Activated naive CD8-positive, alpha-beta T cell treated with anti-CD3 and anti-CD28 coated beads, Interleukin-2, amount 10 ng/mL, durations not matched to agents 7 days and 5 days (primary cell): ENCODE measurements around the gene KCNB1. TPM values are rescaled to one million over a fixed set of nuclear protein-coding genes. Genes with fewer than 3 reads are reported as not detected.

Experiments used
- ATAC-seq: fragments of 150-1000 bp; cut with Tn5 transposase; one replicate; pipeline ENCODE4 v1.10.0; 2021; ENCODE audit warnings: low read depth, moderate library complexity
- POLR2A ChIA-PET: fragments of 350-600 bp; sonication (Branson Sonifier 250); formaldehyde crosslinking; loops from one replicate; lab custom pipeline; 2021; ENCODE audit warnings: antibody characterized with exemption; lab: Charles Lee
- DNase-seq: peaks from one replicate; pipeline ENCODE4 v3.0.0; 2021
- H3K27ac Mint-ChIP-seq: one replicate; pipeline ENCODE4 v1.8.0; 2022; ENCODE audit warnings: mild to moderate bottlenecking, mixed read lengths
- H3K27me3 Mint-ChIP-seq: one replicate; pipeline ENCODE4 v1.8.0; 2022; ENCODE audit warnings: mild to moderate bottlenecking, moderate library complexity, mixed read lengths
- H3K36me3 Mint-ChIP-seq: one replicate; pipeline ENCODE4 v1.8.0; 2021; ENCODE audit warnings: mild to moderate bottlenecking, mixed read lengths
- H3K4me1 Mint-ChIP-seq: one replicate; pipeline ENCODE4 v1.8.0; 2021; ENCODE audit warnings: mixed read lengths
- H3K4me3 Mint-ChIP-seq: one replicate; pipeline ENCODE4 v1.8.0; 2022; ENCODE audit warnings: mild to moderate bottlenecking, moderate library complexity, mixed read lengths
- H3K9me3 Mint-ChIP-seq: one replicate; pipeline ENCODE4 v1.8.0; 2021; ENCODE audit warnings: mixed read lengths
- total RNA-seq, 2 experiments: library from RNA; stranded (reverse); gene quantifications; one replicate each; pipeline ENCODE4 v1.2.3, GENCODE V29; 2021

KCNB1 gene
- total RNA-seq, 2 experiments from 2014 or later = 0.09 TPM; not detected in 1

DNA sequence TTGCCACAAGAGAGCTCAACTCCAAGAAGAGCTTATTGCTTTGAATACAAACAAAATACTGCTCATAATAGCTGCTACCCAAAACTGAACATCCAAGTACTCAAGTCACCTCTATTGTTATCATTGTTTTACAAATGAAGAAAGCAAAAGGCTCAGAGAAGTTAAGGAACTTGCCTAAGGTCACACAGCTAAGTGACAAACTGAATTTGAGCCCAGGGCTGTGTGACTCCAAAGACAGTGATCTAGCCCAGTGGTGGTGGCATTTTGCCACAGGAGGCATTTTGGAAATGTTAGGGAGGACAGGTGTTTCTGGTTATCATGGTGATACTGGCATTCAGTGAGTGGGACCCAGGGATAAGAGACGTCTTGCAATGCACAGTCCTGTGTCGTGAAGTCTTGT is 79.5 kb downstream of the KCNB1 start:
- no peaks in the 10 kb centered on the region for H3K4me1 Mint-ChIP-seq
- no peaks in the 10 kb centered on the region for H3K36me3 Mint-ChIP-seq
- ATAC-seq (no peak), DNase-seq (no peak)
- H3K27ac Mint-ChIP-seq = no peak overlapping the region
- H3K4me3 Mint-ChIP-seq = no peak overlapping the region
- peaks cover 22% of the 10 kb centered on the region for H3K27me3 Mint-ChIP-seq
- POLR2A ChIA-PET = no interaction called here
- no peaks in the 10 kb centered on the region for H3K9me3 Mint-ChIP-seq

DNA sequence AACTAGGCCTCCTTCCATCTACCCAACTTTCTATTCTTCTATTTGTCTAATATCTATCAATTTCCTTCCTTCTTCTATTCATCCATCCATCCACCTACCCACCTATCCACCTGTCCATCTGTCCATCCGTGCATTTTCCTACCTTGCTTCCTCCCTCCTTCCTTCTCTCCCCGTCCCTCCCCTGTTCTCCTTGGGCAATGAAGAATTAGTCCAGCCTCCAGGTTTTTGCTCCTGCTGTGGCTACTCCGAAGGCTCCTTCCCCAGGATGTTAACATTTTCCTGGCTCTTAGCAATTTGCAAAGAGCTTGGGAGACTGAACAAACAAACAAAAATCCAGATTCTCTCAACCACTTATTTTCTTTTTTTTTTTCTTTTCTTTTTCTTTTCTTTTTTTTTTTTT is 81.6 kb downstream of the KCNB1 start:
- peaks cover 15% of the 10 kb centered on the region for H3K27me3 Mint-ChIP-seq
- POLR2A ChIA-PET = no interaction called here
- H3K4me1 Mint-ChIP-seq = no peaks in the 10 kb centered on the region
- no peak for ATAC-seq
- DNase-seq = no peak
- no peak overlapping the region for H3K4me3 Mint-ChIP-seq
- H3K9me3 Mint-ChIP-seq = no peaks in the 10 kb centered on the region
- H3K36me3 Mint-ChIP-seq = no peaks in the 10 kb centered on the region
- no peak overlapping the region for H3K27ac Mint-ChIP-seq

- DNase-seq = no peak
- Mint-ChIP-seq H3K4me1 (no peaks in the 10 kb centered on the region), H3K36me3 (no peaks in the 10 kb centered on the region), H3K9me3 (no peaks in the 10 kb centered on the region), H3K27me3 (peaks cover 15% of the 10 kb centered on the region), H3K27ac (no peak overlapping the region), H3K4me3 (no peak overlapping the region)
- no peak for ATAC-seq
- POLR2A ChIA-PET = no interaction called here
These were observed 82.1 kb downstream of the KCNB1 start for GRCh38 chr20:49400410-49400809.

GRCh38 chr20:49399329-49399728 is 83.1 kb downstream of the KCNB1 start:
- no peak overlapping the region for H3K4me3 Mint-ChIP-seq
- no peaks in the 10 kb centered on the region for H3K4me1 Mint-ChIP-seq
- H3K27me3 Mint-ChIP-seq = peaks cover 11% of the 10 kb centered on the region
- H3K36me3 Mint-ChIP-seq = no peaks in the 10 kb centered on the region
- H3K27ac Mint-ChIP-seq = no peak overlapping the region
- no peaks in the 10 kb centered on the region for H3K9me3 Mint-ChIP-seq
- ATAC-seq = no peak
- DNase-seq = no peak
- POLR2A ChIA-PET = no interaction called here

- DNase-seq (no peak), ATAC-seq (no peak)
- Mint-ChIP-seq H3K27ac (no peak overlapping the region), H3K4me3 (no peak overlapping the region), H3K36me3 (no peaks in the 10 kb centered on the region), H3K4me1 (no peaks in the 10 kb centered on the region), H3K27me3 (peaks cover 10% of the 10 kb centered on the region), H3K9me3 (no peaks in the 10 kb centered on the region)
- POLR2A ChIA-PET = no interaction called here
These were observed 83.9 kb downstream of the KCNB1 start for GRCh38 chr20:49398401-49399144.

- Mint-ChIP-seq H3K4me3 (no peak overlapping the region), H3K36me3 (no peaks in the 10 kb centered on the region), H3K4me1 (no peaks in the 10 kb centered on the region), H3K27me3 (peaks cover 10% of the 10 kb centered on the region), H3K9me3 (no peaks in the 10 kb centered on the region), H3K27ac (no peak overlapping the region)
- ATAC-seq = no peak
- no peak for DNase-seq
- POLR2A ChIA-PET = no interaction called here
These were observed 84.9 kb downstream of the KCNB1 start for GRCh38 chr20:49397525-49397924.

DNA sequence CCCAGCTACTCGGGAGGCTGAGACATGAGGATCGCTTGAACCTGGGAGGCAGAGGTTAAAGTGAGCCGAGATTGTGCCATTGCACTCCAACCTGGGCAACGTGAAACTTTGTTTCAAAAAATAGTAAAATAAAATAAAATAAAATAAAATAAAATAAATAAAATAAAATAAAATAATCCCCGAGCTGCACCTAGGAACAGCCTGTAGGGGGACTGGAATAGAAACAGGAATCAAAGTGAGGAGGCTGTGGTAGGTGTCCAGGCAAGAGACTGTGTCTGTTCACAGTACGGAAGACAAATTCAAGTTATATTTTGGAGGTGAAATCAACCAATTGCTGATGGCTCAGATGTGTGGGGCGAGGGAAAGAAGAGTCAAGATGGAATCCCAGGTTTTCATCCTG is 86.2 kb downstream of the KCNB1 start:
- no peaks in the 10 kb centered on the region for H3K36me3 Mint-ChIP-seq
- DNase-seq (no peak), ATAC-seq (no peak)
- H3K4me3 Mint-ChIP-seq = no peak overlapping the region
- peaks cover 15% of the 10 kb centered on the region for H3K27me3 Mint-ChIP-seq
- no peaks in the 10 kb centered on the region for H3K4me1 Mint-ChIP-seq
- H3K9me3 Mint-ChIP-seq = no peaks in the 10 kb centered on the region
- POLR2A ChIA-PET = no interaction called here
- H3K27ac Mint-ChIP-seq = no peak overlapping the region

DNA sequence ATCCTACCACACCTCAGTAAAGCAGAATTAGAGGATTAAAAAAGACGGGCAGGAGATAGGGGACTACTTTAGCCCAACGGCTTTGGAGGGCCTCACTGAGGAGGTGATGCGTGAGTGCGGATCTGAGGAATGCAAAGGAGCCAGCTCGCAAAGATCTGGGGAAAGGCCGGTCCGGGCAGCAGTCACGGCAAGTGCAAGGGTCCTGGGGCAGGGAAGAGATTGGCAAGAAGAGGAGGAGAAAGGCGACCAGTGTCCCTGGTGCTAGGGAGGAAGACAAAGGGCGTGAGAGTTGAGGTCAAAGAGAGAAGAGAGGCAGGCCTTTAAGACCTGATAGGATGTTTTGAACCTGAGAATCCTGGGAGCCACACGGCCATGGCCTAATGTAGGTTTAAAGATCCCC is 86.8 kb downstream of the KCNB1 start:
- no peak overlapping the region for H3K4me3 Mint-ChIP-seq
- no peak overlapping the region for H3K27ac Mint-ChIP-seq
- no peaks in the 10 kb centered on the region for H3K36me3 Mint-ChIP-seq
- DNase-seq = no peak
- peaks cover 13% of the 10 kb centered on the region for H3K27me3 Mint-ChIP-seq
- H3K4me1 Mint-ChIP-seq = no peaks in the 10 kb centered on the region
- POLR2A ChIA-PET = no interaction called here
- no peak for ATAC-seq
- no peaks in the 10 kb centered on the region for H3K9me3 Mint-ChIP-seq

- POLR2A ChIA-PET = no interaction called here
- DNase-seq = no peak
- no peaks in the 10 kb centered on the region for H3K4me1 Mint-ChIP-seq
- H3K36me3 Mint-ChIP-seq = no peaks in the 10 kb centered on the region
- no peak overlapping the region for H3K4me3 Mint-ChIP-seq
- H3K27ac Mint-ChIP-seq = no peak overlapping the region
- ATAC-seq = no peak
- peaks cover 15% of the 10 kb centered on the region for H3K27me3 Mint-ChIP-seq
- no peaks in the 10 kb centered on the region for H3K9me3 Mint-ChIP-seq
These were observed 87.3 kb downstream of the KCNB1 start for GRCh38 chr20:49395183-49395582.

DNA sequence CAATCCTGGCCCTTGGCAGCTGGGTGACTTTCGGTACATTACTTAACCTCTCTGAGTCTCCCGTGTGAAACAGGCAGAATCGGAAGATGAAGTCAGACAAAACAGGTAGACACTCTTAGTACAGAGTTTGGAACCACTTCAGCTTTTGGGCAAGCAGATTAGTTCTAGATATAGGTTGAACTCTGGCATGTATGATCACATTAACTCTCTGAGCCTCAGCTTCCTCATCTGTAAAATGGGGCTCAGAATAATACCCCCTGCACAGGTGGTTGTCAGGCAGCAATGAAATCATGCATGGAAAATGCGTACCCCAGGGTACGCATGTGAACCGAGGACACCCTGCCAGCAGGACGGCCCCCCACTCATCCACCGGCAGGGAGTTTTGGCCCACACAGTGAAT is 87.7 kb downstream of the KCNB1 start:
- no peak overlapping the region for H3K4me3 Mint-ChIP-seq
- no peaks in the 10 kb centered on the region for H3K4me1 Mint-ChIP-seq
- ATAC-seq = no peak
- H3K36me3 Mint-ChIP-seq = no peaks in the 10 kb centered on the region
- H3K27ac Mint-ChIP-seq = no peak overlapping the region
- DNase-seq = no peak
- H3K27me3 Mint-ChIP-seq = peaks cover 15% of the 10 kb centered on the region
- H3K9me3 Mint-ChIP-seq = no peaks in the 10 kb centered on the region
- POLR2A ChIA-PET = no interaction called here

DNA sequence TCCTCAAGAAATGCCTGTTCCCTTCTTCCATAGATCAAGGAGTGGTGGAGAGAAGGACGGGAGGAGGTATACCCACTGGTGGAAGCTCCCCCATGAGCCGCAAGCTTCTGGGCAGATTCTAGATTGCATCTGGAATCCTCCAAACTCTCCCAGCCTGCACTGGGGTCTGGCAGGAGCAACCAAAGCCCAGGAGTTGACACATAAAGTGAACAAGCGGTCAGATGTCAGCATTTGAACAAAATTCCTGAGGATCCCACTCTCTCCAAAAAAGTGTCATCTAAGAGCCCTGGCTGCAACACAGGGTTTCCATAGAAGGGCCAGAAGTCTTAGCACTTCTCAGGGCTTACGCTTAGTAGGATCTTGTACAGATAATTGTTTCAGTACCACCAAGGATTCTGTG is 88.2 kb downstream of the KCNB1 start:
- Mint-ChIP-seq H3K27me3 (peaks cover 15% of the 10 kb centered on the region), H3K9me3 (no peaks in the 10 kb centered on the region), H3K4me3 (no peak overlapping the region), H3K36me3 (no peaks in the 10 kb centered on the region), H3K27ac (no peak overlapping the region), H3K4me1 (no peaks in the 10 kb centered on the region)
- POLR2A ChIA-PET = no interaction called here
- no peak for DNase-seq
- no peak for ATAC-seq

DNA sequence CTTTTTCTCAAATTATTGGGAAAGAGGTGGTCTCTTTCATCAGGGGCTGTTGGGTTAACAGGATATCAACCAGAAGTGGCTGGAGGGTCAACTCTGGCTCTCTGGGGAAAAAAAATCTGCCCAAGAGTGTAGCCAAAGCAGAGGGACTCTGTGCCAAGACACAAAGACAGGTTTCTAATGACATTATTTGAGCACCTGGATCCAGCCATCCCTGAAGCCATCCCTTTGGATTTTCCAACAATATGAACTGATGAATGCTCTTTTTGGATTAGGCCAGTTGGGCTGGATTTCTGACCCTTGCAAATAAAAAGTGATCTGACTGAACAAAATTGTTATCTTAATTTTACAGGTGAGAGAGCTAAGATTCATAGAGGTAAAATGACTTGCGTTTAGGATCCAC is 88.7 kb downstream of the KCNB1 start:
- Mint-ChIP-seq H3K27me3 (peaks cover 16% of the 10 kb centered on the region), H3K27ac (no peak overlapping the region), H3K36me3 (no peaks in the 10 kb centered on the region), H3K4me1 (no peaks in the 10 kb centered on the region), H3K4me3 (no peak overlapping the region), H3K9me3 (no peaks in the 10 kb centered on the region)
- POLR2A ChIA-PET = no interaction called here
- DNase-seq = no peak
- no peak for ATAC-seq

GRCh38 chr20:49392745-49393144 is 89.7 kb downstream of the KCNB1 start:
- no peaks in the 10 kb centered on the region for H3K9me3 Mint-ChIP-seq
- H3K27me3 Mint-ChIP-seq = peaks cover 21% of the 10 kb centered on the region
- no peaks in the 10 kb centered on the region for H3K36me3 Mint-ChIP-seq
- H3K27ac Mint-ChIP-seq = no peak overlapping the region
- no peaks in the 10 kb centered on the region for H3K4me1 Mint-ChIP-seq
- no peak for DNase-seq
- ATAC-seq = no peak
- H3K4me3 Mint-ChIP-seq = no peak overlapping the region
- POLR2A ChIA-PET = no interaction called here

- no peak overlapping the region for H3K4me3 Mint-ChIP-seq
- H3K36me3 Mint-ChIP-seq = no peaks in the 10 kb centered on the region
- POLR2A ChIA-PET = no interaction called here
- DNase-seq (no peak), ATAC-seq (no peak)
- H3K27me3 Mint-ChIP-seq = peaks cover 28% of the 10 kb centered on the region
- no peaks in the 10 kb centered on the region for H3K9me3 Mint-ChIP-seq
- no peaks in the 10 kb centered on the region for H3K4me1 Mint-ChIP-seq
- no peak overlapping the region for H3K27ac Mint-ChIP-seq
These were observed 90.8 kb downstream of the KCNB1 start for GRCh38 chr20:49391404-49392245.
